AG08395 (cell line): Measurements from ENCODE around the gene PADI2.

Experiments
- DNase-seq: peaks from one replicate; pipeline ENCODE4 v3.0.0; 2012; ENCODE audit warnings: mixed read lengths, low spot score

PADI2 gene

DNA sequence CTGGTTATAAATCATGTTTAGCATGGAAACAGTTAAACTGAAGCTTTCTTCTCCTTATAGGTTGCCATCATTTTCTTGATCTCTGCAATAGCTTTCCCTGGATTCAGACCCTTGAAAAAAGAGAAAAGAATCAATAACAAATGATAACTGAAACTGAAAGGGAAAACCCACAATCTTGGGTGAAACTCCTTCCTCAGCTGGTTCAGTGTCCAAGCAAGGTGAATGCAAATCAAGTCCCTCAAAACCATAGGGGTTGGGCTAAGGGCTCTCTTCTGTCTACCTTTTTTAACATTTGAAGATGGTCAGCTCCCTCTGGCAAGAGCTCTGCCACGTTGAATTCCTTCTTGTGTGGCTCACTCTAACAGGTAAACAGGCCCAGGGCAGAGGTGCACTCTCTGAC, 100.4 kb downstream of the PADI2 start:
- DNase-seq = no peak

DNA sequence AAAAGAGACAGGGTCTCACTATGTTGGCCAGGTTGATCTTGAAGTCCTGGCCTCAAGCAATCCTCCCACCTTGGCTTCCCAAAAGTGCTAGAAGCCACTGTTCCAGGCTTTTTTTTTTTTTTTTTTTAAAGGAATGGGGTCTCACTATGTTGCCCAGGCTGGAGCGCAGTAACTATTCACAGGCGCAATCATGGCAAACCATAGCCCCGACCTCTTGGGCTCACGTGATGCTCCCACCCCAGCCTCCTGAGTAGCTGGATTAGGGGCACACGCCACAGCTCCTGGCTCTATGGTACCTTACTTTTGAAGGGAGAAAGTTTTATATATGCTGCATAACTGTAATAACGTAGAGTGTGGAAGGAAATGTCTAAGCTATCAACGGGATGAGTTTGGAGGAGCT, 101.8 kb downstream of the PADI2 start:
- no peak for DNase-seq
